ENCODE measurements around the gene PHF13.

The PHF13 gene

DNA sequence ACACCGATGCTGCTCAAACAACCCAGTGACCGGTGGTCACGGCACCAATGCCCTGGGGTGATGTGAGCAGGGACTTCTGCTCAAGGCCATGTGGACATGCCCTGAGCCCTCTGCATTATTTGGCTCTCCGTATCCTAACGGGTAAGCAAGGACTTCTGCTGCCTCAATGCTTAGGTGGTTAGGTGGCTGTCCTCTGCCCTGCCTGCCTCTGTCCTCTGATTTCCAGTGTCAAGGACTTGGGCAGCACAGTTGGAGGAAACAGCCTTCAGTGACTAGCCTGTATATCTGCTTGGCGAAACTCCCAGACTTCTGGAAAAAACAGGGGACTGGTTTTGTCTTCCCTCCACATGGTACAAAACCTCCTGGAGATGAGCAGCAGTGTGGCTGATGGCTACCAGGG is 53.6 kb downstream of the PHF13 start:
- no peak for DNase-seq

DNA sequence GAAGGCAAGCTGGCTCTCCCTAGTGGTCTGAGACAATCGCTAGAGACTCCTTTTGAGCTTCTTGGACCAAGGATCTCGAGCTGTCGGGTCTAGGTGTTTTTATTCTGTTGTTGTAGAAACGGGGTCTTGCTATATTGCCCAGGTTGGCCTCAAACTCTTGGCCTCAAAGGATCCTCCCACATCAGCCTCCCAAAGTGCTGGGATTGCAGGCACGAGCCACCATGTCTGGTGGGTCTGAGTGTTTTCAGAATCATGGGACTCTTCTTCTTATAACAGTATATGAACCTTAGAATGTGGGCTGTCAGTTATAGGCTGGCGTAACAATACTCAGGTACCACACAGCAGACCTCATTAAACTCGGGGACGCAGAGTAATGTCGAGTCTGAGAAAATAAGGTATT is 55.0 kb downstream of the PHF13 start:
- DNase-seq = no peak

DNA sequence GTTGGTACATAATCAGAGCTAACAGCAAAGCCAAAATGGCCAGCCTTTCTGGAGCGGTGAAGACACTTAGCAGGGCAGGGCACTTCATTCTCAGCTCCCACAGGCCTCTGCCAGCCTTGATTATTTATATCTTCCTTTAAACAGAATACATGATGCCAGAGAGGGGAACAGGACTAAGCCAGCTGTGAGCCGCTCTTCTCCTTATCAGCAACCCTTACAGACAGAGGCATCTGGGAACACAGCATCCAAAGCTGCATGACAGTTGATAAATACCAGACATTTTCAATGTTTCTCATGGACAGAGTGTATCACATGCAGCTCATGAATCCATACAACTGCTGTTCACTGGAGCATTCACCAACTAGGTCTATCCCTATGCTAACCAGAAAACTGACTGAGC is 59.0 kb downstream of the PHF13 start:
- no peak for DNase-seq
